GM18858 (cell line): Measurements from ENCODE around the gene DSP.

ENCODE experiments used
- ATAC-seq: cut with Tn5 transposase; IDR thresholded peaks from one replicate; pipeline ENCODE4 v1.9.1; 2021; ENCODE audit not compliant: unreplicated experiment

Gene DSP

GRCh38 chr6:7558781-7559180 lies 17.3 kb downstream of the DSP start:
- no peak for ATAC-seq

- no peak for ATAC-seq
Measured at GRCh38 chr6:7559196-7559595, 17.7 kb downstream of the DSP start.

GRCh38 chr6:7559651-7560385 lies 18.3 kb downstream of the DSP start:
- ATAC-seq = no peak

- no peak for ATAC-seq
Measured at GRCh38 chr6:7561153-7561964, 19.9 kb downstream of the DSP start.

- no peak for ATAC-seq
Measured at GRCh38 chr6:7562769-7563168, 21.3 kb downstream of the DSP start.

- ATAC-seq = no peak
Measured at GRCh38 chr6:7566107-7566506, 24.6 kb downstream of the DSP start.

GRCh38 chr6:7566617-7567173 lies 25.2 kb downstream of the DSP start:
- ATAC-seq = no peak

- no peak for ATAC-seq
Measured at GRCh38 chr6:7568021-7568420, 26.6 kb downstream of the DSP start.

- no peak for ATAC-seq
Measured at GRCh38 chr6:7569082-7569481, 27.6 kb downstream of the DSP start.

- ATAC-seq = no peak
Measured at GRCh38 chr6:7572213-7572943, 30.9 kb downstream of the DSP start.

- ATAC-seq = no peak
Measured at GRCh38 chr6:7574500-7574899, 33.0 kb downstream of the DSP start.

- no peak for ATAC-seq
Measured at GRCh38 chr6:7578516-7578915, 37.0 kb downstream of the DSP start.

GRCh38 chr6:7578931-7579330 lies 37.5 kb downstream of the DSP start:
- no peak for ATAC-seq

- ATAC-seq = no peak
Measured at GRCh38 chr6:7579851-7580250, 38.4 kb downstream of the DSP start.

- no peak for ATAC-seq
Measured at GRCh38 chr6:7580537-7580926, 39.1 kb downstream of the DSP start.

- no peak for ATAC-seq
Measured at GRCh38 chr6:7580927-7581618, 39.6 kb downstream of the DSP start.

- no peak for ATAC-seq
Measured at GRCh38 chr6:7585287-7585930, 43.9 kb downstream of the DSP start.

GRCh38 chr6:7587631-7588100 lies 46.2 kb downstream of the DSP start:
- no peak for ATAC-seq

- ATAC-seq = no peak
Measured at GRCh38 chr6:7588506-7588905, 47.0 kb downstream of the DSP start.

- no peak for ATAC-seq
Measured at GRCh38 chr6:7589221-7589620, 47.8 kb downstream of the DSP start.
